Inferior parietal cortex (tissue), 1 donor: ENCODE data around the gene DPAGT1.
"Not testable (repeated sequence)": the region's sequence is repeated elsewhere in the genome, so short reads cannot be mapped to it uniquely, and the experiment has no call there.

Experiments
- DNase-seq: peaks from one replicate; pipeline ENCODE4 v3.0.0-alpha.2; 2016; ENCODE audit errors: extremely low spot score

DPAGT1 gene

DNA sequence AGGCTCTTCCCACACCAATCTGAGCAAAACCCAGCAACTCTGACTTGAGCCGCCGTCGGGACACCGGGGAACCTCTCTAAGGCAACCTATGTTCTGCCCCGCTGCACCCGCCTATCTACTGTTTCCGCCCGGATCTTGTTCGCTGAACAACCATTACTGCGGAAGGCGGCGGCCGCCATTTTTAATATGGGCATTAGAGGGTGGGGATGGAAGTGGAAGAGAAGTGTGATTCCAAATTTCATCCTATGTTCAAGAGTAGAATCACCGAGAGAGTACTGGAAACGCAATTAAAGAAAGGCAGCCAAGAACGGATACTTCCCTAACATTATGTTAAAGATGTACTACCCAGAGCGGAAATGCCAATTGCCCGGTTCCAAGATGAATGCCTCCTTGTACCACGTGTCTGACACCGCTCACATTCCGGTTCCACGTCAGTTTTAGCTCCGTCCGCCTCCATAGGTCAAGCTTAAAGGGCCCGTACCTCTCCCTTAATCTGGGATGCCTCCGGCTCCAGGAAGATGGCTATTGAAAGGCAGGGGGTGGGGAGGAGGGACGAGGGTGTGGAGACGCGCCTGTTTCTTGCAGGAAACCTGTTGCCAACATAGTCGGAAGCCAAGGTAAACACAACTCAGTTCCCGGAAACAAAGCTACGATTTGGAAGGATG, at the start of gene DPAGT1:
TSS of gene DPAGT1 (minus strand) at position 95 of the 665 bp plus-strand sequence. CDS start 198 bp downstream, outside the sequence.
- DNase-seq, result peak; percentile 97

- DNase-seq, result no peak
These were observed 48.2 kb upstream of the DPAGT1 start for GRCh38 chr11:119149786-119150275.

DNA sequence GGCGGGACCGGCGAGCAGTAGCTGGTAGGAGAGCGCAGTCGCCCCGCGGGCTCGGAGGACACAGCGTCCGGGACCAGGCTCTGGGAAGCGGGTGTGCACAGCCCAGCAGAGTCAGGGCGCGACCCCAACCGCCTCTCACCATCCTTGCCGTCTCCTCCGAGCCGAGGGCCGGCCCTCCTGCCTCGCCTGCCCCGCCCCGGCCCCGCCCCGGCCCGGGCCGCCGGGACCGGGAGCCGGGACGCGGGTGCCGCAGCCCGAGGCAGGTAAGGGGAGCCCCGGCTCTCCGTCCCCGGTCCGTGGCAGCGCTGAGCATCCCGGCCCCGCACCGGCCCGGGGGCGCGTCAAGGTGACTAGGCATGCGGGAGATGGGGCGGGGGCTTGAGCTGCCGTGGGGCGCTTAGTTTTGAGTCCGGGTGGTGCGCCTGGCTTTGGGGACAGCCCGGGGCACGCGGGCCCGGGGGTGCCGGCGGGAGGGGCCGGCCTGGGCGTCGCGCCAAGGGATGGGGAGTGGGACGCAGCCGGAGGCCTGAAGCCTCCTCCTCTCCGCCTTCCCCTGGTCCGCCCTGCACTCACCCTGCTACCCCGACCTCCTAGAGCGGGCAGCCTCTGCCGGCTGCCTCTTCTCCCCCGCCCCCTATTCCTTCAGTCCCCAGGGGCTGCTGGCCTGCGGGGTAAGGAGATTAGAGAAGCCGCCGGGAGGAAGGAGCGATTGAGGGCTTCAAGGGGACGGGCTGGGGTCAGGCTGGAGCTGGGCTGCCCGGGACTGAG, 47.5 kb upstream of the DPAGT1 start, which contains the start of gene ABCG4:
TSS of gene ABCG4 (plus strand) at position 35 of the 768 bp plus-strand sequence. CDS start 914 bp downstream, outside the sequence.
- no peak for DNase-seq

DNA sequence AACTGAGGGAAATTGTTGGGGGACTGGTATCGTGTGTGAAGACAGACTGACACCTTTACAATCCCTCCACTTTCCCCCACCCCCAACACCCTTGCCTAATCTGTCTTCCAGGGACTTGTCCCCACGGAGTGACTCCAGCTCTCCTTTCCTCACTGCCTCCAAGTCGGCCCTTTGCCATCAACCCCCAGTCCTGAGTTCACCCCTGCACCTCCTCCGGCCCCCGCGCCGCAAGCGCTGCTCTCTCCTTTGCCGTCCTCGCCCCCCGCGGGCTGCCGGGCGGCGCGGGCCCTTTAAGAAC, 47.0 kb upstream of the DPAGT1 start:
- DNase-seq, result no peak

- no peak for DNase-seq
These were observed 46.1 kb upstream of the DPAGT1 start for GRCh38 chr11:119147604-119148333.

- no peak for DNase-seq
These were observed 43.9 kb upstream of the DPAGT1 start for GRCh38 chr11:119145551-119145950.

DNA sequence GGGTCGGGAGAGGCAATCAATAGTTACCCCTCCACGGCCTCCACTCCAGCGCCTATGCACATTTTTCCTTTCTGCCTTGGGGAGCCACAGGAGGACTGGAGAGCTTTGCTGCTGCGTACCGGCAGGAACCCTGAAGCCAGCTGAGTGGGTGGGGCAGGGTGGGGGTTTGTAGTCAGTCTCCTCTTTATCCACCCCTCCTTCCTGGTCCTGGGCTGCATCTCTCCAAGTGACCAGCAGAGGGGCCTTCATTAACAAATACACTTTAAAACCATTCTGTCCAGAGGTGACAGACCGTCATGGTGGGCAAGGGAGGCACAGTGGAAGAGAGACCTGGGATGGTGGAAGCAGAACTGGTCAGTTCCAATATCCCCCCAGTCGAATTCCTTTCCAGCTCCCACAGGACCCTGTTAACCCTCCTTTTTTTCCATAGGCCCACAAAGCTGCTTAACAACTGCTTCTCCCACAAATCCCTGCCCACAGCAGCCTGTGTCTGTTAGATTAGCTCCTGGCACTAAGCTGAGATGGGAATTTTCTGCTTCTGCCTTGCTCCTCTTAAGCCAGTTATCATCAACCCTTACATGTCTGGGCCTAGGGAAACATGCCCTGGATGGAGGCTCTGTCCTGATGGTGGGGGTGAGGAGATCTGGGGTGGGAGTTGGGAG, 43.3 kb upstream of the DPAGT1 start:
- peak; percentile 51 for DNase-seq

- DNase-seq, result not testable (repeated sequence)
These were observed 37.6 kb upstream of the DPAGT1 start for GRCh38 chr11:119139276-119139675.

GRCh38 chr11:119134389-119134978, 32.8 kb upstream of the DPAGT1 start:
- no peak for DNase-seq

- DNase-seq, result no peak
These were observed 29.0 kb upstream of the DPAGT1 start for GRCh38 chr11:119130662-119131061.

GRCh38 chr11:119126675-119127268, 25.1 kb upstream of the DPAGT1 start:
- DNase-seq, result no peak

DNA sequence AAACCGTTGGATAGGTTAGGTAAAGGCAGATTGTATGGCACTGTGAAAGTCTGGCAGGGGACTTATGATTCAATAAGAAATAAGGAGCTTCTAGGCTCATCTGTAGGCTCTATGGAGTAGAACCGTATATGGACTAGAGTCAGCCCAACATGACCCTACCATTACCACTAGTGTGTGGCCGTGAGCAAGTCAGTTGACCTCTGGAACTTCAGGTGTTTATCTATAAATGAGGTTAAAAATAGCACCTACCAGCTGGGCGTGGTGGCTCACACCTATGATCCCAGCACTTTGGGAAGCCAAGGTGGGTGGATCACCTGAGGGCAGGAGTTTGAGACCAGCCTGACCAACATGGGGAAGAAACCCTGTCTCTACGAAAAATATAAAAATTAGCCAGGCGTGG, 24.2 kb upstream of the DPAGT1 start:
- no peak for DNase-seq

DNA sequence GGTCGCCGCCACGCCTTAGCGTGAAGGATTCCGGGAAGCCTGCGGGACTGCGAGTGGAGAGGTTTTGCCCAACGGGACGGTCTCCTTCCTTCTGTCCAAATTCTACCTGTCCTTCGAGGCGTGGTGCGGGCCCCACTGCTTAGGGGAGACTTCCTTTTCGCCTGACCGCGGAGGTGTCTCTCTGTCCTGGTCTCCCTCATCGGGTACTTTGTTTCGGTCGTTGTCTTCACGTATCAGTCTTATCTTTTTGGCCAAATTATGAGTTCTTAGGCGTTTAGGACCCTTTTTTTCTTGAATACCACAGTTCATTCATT, 20.1 kb upstream of the DPAGT1 start:
- no peak for DNase-seq

DNA sequence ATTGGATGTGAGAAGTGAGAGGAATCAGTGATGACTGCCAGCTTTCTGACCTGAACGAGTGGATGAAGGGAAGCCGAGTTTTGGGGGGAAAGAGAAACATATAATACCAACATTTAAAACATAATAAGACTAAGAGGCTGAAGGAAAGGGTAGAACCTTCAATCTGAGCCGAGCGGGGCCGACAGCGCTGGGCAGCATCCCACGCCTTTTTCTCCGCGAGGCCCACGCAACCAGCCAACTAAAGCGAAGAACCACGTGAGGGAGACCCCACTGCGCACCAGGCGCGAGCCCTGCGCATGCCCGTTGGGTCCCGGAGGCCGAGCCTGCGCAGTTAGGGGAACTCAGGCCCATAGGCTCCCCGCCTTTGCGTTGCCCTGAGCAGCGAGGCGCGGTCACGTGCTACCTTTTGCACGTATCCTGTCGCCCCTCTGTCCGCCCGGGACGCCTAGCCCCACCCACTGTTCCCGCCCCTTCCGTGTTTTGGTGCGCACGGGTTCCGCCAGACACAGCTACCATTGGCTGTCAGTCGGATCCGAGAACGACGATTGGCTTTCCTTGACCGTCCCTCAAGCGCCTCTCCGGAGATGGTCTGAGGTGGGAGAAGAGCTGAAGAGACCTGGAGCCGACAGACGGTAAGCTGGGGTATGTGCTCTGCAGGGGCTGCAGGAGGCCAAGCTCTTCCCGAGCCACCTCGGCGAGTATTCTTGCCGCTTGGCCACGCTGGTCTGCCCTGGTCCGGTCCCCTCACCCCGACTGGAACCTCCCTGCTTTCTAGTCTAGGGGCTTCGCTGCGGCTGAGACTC, 19.6 kb upstream of the DPAGT1 start, which contains the start of gene HINFP:
TSS of gene HINFP (plus strand) at position 573 of the 803 bp plus-strand sequence. CDS start 5,365 bp downstream, outside the sequence.
- DNase-seq, result peak; percentile 99

- DNase-seq, result peak; percentile 39
These were observed 19.0 kb upstream of the DPAGT1 start for GRCh38 chr11:119120639-119121007.

DNA sequence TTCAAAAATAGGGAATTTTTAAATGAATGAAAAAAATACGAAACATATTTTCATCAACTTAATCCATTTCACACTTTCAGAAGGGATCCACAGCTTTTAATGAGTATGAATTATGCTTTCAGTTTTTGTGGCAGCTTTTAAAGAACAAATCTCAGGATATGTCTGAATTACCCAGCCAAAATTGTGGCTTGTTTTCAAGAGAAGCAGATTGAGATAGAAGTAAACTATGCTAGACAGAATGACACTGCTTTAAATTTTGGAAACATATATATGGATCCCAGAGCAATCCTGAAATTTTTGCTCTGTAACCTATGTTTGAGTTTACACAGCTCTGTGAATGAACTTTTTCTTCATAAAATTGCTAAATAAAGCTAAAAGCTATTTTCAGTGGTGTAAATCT, 17.3 kb upstream of the DPAGT1 start:
- no peak for DNase-seq

DNA sequence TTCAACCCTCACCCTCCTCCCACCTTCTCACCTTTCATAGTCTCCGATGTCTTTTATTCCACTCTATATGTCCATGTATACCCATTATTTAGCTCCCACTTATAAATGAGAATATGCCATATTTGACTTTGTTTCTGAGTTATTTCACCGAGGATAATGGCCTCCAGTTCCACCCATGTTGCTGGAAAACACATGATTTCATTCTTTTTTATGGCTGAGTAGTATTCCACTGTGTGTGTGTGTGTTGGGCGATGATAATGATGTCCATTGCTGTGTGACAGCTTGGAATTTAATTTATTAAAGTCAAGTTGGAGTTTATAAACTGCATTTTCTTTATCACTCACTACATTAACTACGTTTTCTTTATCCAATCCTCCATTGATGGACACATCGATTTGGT, 16.6 kb upstream of the DPAGT1 start:
- DNase-seq, result no peak

GRCh38 chr11:119117004-119117706, 15.5 kb upstream of the DPAGT1 start:
- no peak for DNase-seq

GRCh38 chr11:119116601-119117000, 14.9 kb upstream of the DPAGT1 start:
- no peak for DNase-seq

DNA sequence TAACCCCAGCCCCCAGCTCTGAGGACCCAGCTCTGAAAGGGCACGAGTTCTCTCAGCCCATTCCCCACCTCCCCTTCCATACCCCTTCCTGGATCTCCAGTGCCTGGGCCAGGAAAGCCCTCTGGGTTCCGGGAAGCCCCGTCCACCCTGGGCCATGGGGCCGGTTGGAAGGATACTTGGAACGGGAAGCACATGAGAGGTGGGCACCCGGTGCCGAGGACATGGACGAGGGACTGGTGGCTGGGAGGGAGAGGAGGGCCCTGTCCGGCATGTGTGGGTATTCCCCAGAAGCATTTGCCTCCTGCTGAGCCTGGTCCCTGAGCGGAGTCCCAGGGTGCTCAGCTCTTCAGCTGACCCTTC, 14.6 kb upstream of the DPAGT1 start:
- no peak for DNase-seq
